NCI-H748 (cell line): ENCODE data around the gene PRAMEF27.
"Not testable (repeated sequence)": the region's sequence is repeated elsewhere in the genome, so short reads cannot be mapped to it uniquely, and the experiment has no call there.

ENCODE experiments used
- DNase-seq: peaks from one replicate; lab custom pipeline; 2025; ENCODE audit not compliant: unreplicated experiment; lab: John Stamatoyannopoulos, UW

Gene PRAMEF27

GRCh38 chr1:13056475-13056874 lies at the start of gene PRAMEF27:
TSS of gene PRAMEF27 (minus strand) at chr1:13056575. CDS start at chr1:13053659, 2,916 bp downstream.
- not testable (repeated sequence) for DNase-seq

- DNase-seq = not testable (repeated sequence)
Observed at GRCh38 chr1:13070474-13070873, 14.1 kb upstream of the PRAMEF27 start, which contains the start of gene PRAMEF25. TSS of gene PRAMEF25 (plus strand) at chr1:13070774. CDS start at chr1:13073694, 2,920 bp downstream.

GRCh38 chr1:13019846-13020245 lies 36.5 kb downstream of the PRAMEF27 start:
- DNase-seq = not testable (repeated sequence)

GRCh38 chr1:13011932-13012331 lies 44.4 kb downstream of the PRAMEF27 start:
- not testable (repeated sequence) for DNase-seq

GRCh38 chr1:13009348-13009747 lies 47.0 kb downstream of the PRAMEF27 start:
- DNase-seq = not testable (repeated sequence)

- DNase-seq = not testable (repeated sequence)
Observed at GRCh38 chr1:13005732-13006131, 50.6 kb downstream of the PRAMEF27 start.
